ENCODE data around the gene FAAP20.

- TF ChIP-seq POLR2A (IDR thresholded peaks at IDR 0.05; ENCODE audit: low read depth, low read length) (no peak), WRNIP1 (IDR thresholded peaks at IDR 0.05; ENCODE audit: borderline replicate concordance, low read depth, low read length) (no peak), TARDBP (IDR thresholded peaks at IDR 0.05; ENCODE audit: borderline replicate concordance) (no peak), CTCF (IDR thresholded peaks at IDR 0.05 in 2 of 3, conservative IDR thresholded peaks at IDR 0.05 in 1 of 3; ENCODE audit: control insufficient read depth in 2 of 3, extremely low read depth in 1 of 3, insufficient read depth in 1 of 3, low read depth in 3 of 3, low read length in 3 of 3) (no peak), HDAC6 (IDR thresholded peaks at IDR 0.05; ENCODE audit: unreplicated experiment) (no peak), JUND (IDR thresholded peaks at IDR 0.05; ENCODE audit: low read depth, low read length) (no peak), ZNF622 (IDR thresholded peaks at IDR 0.05) (no peak), YBX1 (IDR thresholded peaks at IDR 0.05) (no peak), CHD2 (IDR thresholded peaks at IDR 0.05; ENCODE audit: borderline replicate concordance, low read depth, low read length) (no peak), EZH2 (IDR thresholded peaks at IDR 0.05; ENCODE audit: borderline replicate concordance, control insufficient read depth, low read depth, low read length) (no peak), CHD4 (IDR thresholded peaks at IDR 0.05) (no peak), CREM (IDR thresholded peaks at IDR 0.05; ENCODE audit: low read depth) (no peak), ZBED1 (IDR thresholded peaks at IDR 0.05; ENCODE audit: borderline replicate concordance) (no peak)
Measured at GRCh38 chr1:2141025-2141424, 53.5 kb downstream of the FAAP20 start.

Data from GM12878 (cell line).